Left colon (tissue), 2 donors: ENCODE results near the gene PTPRF. TPM values are rescaled to one million over a fixed set of nuclear protein-coding genes. Genes with fewer than 3 reads are reported as not detected.
"Not testable (repeated sequence)": the region's sequence is repeated elsewhere in the genome, so short reads cannot be mapped to it uniquely, and the experiment has no call there.

Experiments used
- ATAC-seq: fragments of 200-7000 bp; cut with Tn5 transposase; one replicate; pipeline ENCODE4 v1.9.1; 2020; ENCODE audit warnings: mild to moderate bottlenecking, moderate library complexity
- DNase-seq, 2 donors: peaks; one replicate each; pipeline ENCODE4 v3.0.0-alpha.2; 2020
- intact Hi-C, 2 donors: fragments of 100-400 bp; cut with DNase I in 1 of 2; cut with micrococcal nuclease in 1 of 2; formaldehyde crosslinking; loops; one replicate each; pipeline versions ENCODE4 v1.11.2 to v1.14.0; 2022; cut with DNase I, micrococcal nuclease
- total RNA-seq, 2 donors: library from RNA; stranded (reverse); fragmentation: NEBNext Ultra II Directional; extraction: Animal tissue kit (Norgen Biotek cat#: 25700); gene quantifications; one replicate each; pipeline ENCODE4 v1.2.1, GENCODE V29; 2021
- donor health status: DM: no; HTN: no; CAD: no.
- donor health status: DM: yes; HTN: yes; CAD: no.

The PTPRF gene
- total RNA-seq, 2 donors from 2014 or later: 514 to 671 TPM

- intact Hi-C loops: no loop called here
- ATAC-seq: no peak
These were observed 105.4 kb downstream of the PTPRF start for GRCh38 chr1:43636006-43636641.

GRCh38 chr1:43637267-43637666 is 106.6 kb downstream of the PTPRF start:
- intact Hi-C loops: no loop called here
- DNase-seq (no peak), ATAC-seq (no peak)

More at GRCh38 chr1:43636006-43636641, 105.4 kb downstream of the PTPRF start:
- DNase-seq: no peak

- intact Hi-C loops, ATAC-seq, DNase-seq: not testable (repeated sequence)
These were observed 107.7 kb downstream of the PTPRF start for GRCh38 chr1:43638381-43638780.

- intact Hi-C loops: no loop called here
- ATAC-seq: peak; percentile 58
- peak in 1 of 2 donors; percentile 28 for DNase-seq
These were observed 109.5 kb downstream of the PTPRF start for GRCh38 chr1:43639976-43640794.

- intact Hi-C loops: no loop called here
- ATAC-seq (no peak), DNase-seq (no peak)
These were observed 113.9 kb downstream of the PTPRF start for GRCh38 chr1:43644558-43644957.

GRCh38 chr1:43645461-43645860 is 114.8 kb downstream of the PTPRF start:
- DNase-seq: no peak
- intact Hi-C loops: no loop called here
- ATAC-seq: no peak

GRCh38 chr1:43647331-43647730 is 116.6 kb downstream of the PTPRF start:
- DNase-seq, ATAC-seq, intact Hi-C loops: not testable (repeated sequence)

GRCh38 chr1:43648221-43648847 is 117.7 kb downstream of the PTPRF start:
- DNase-seq: no peak
- intact Hi-C loops: no loop called here
- ATAC-seq: peak; percentile 7

GRCh38 chr1:43648876-43649477 is 118.3 kb downstream of the PTPRF start:
- ATAC-seq: no peak
- intact Hi-C loops: no loop called here
- peak in 1 of 2 donors; percentile 29 for DNase-seq

- DNase-seq (peak; percentile 97 to 98), ATAC-seq (peak; percentile 76)
- intact Hi-C loops: loop anchor here (5.0 to 10.0 kb wide), 2 partner anchors 123 to 126 kb away; no protein-coding TSS in a partner anchor
These were observed 119.8 kb downstream of the PTPRF start for GRCh38 chr1:43650310-43651085.

GRCh38 chr1:43651188-43651587 is 120.5 kb downstream of the PTPRF start:
- ATAC-seq (peak; percentile 16), DNase-seq (no peak)
- intact Hi-C loops: loop anchor here (5.0 to 10.0 kb wide), 2 partner anchors 124 to 126 kb away; no protein-coding TSS in a partner anchor

GRCh38 chr1:43651902-43652301 is 121.2 kb downstream of the PTPRF start:
- DNase-seq (peak in 1 of 2 donors; percentile 25), ATAC-seq (no peak)
- intact Hi-C loops: loop anchor here (5.0 to 10.0 kb wide), 2 partner anchors 125 to 127 kb away; no protein-coding TSS in a partner anchor

GRCh38 chr1:43653339-43653738 is 122.7 kb downstream of the PTPRF start:
- DNase-seq (no peak), ATAC-seq (no peak)
- intact Hi-C loops: loop anchor here (5.0 to 10.0 kb wide), 2 partner anchors 126 to 129 kb away; no protein-coding TSS in a partner anchor

GRCh38 chr1:43653893-43654292 is 123.2 kb downstream of the PTPRF start:
- ATAC-seq: no peak
- intact Hi-C loops: loop anchor here (5.0 to 10.0 kb wide), 2 partner anchors 127 to 129 kb away; no protein-coding TSS in a partner anchor

GRCh38 chr1:43655953-43656352 is 125.3 kb downstream of the PTPRF start:
- DNase-seq: no peak
- no peak for ATAC-seq
- intact Hi-C loops: loop anchor here in 1 of 2 donors (10.0 kb wide), 1 partner anchor 131 kb away; no protein-coding TSS in a partner anchor

More at GRCh38 chr1:43653893-43654292, 123.2 kb downstream of the PTPRF start:
- DNase-seq: no peak

- intact Hi-C loops: loop anchor here in 1 of 2 donors (10.0 kb wide), 1 partner anchor 135 kb away; no protein-coding TSS in a partner anchor
- peak in 1 of 2 donors; percentile 35 for DNase-seq
- peak; percentile 86 for ATAC-seq
These were observed 128.8 kb downstream of the PTPRF start for GRCh38 chr1:43659212-43660166.

- ATAC-seq (no peak), DNase-seq (no peak)
- intact Hi-C loops: no loop called here
These were observed 129.7 kb downstream of the PTPRF start for GRCh38 chr1:43660355-43660754.
